ENCODE data around the gene MILR1.

MILR1 gene

GRCh38 chr17:64455993-64456885 lies 7.3 kb downstream of the MILR1 start:
- Histone ChIP-seq H3K27ac (ENCODE audit: extremely low read depth, low read depth, low read length) (no peak overlapping the region), H3K4me3 (ENCODE audit: low read depth, low read length) (no peak overlapping the region), H3K9me3 (ENCODE audit: control insufficient read depth, insufficient read depth, low read depth, low read length) (no peaks in the 10 kb centered on the region), H3K4me1 (ENCODE audit: control insufficient read depth, insufficient read depth, low read length) (no peaks in the 10 kb centered on the region), H3K36me3 (ENCODE audit: control insufficient read depth in 2 of 2, insufficient read depth in 1 of 2, low read length in 2 of 2) (no peaks in the 10 kb centered on the region)
- no peak for TF ChIP-seq YY1 (tag by site-specific recombination; IDR thresholded peaks at IDR 0.05)
- no peak for TF ChIP-seq ZNF350 (tag by site-specific recombination; IDR thresholded peaks at IDR 0.05)
- POLR2A ChIA-PET: interaction anchor here (0.7 to 1.0 kb wide), 2 partner anchors 36 to 49 kb away, joined by 3 read pairs; no protein-coding TSS in a partner anchor
- CTCF ChIA-PET: interaction anchor here (0.6 to 1.2 kb wide), 5 partner anchors 33 to 318 kb away, joined by 3 to 8 read pairs (median 3); no protein-coding TSS in a partner anchor

- no peaks in the 10 kb centered on the region for H3K36me3 ChIP-seq (ENCODE audit: control insufficient read depth in 2 of 2, insufficient read depth in 1 of 2, low read length in 2 of 2)
- no peak overlapping the region for H3K27ac ChIP-seq (ENCODE audit: extremely low read depth, low read depth, low read length)
- H3K4me3 ChIP-seq (ENCODE audit: low read depth, low read length): no peak overlapping the region
- ChIA-PET CTCF (interaction anchor here (1.1 to 1.2 kb wide), 2 partner anchors 38 to 136 kb away, joined by 3 to 8 read pairs; no protein-coding TSS in a partner anchor), POLR2A (interaction anchor here (0.7 kb wide), 1 partner anchor 35 kb away, joined by 3 read pairs; no protein-coding TSS in a partner anchor)
- no peaks in the 10 kb centered on the region for H3K9me3 ChIP-seq (ENCODE audit: control insufficient read depth, insufficient read depth, low read depth, low read length)
- H3K4me1 ChIP-seq (ENCODE audit: control insufficient read depth, insufficient read depth, low read length): no peaks in the 10 kb centered on the region
- no peak for TF ChIP-seq ZNF837 (tag by site-specific recombination; IDR thresholded peaks at IDR 0.05)
- no peak for TF ChIP-seq ZNF18 (tag by site-specific recombination; IDR thresholded peaks at IDR 0.05)
- TF ChIP-seq ZNF626 (tag by site-specific recombination; IDR thresholded peaks at IDR 0.05): no peak
- TF ChIP-seq ZNF449 (tag by site-specific recombination; IDR thresholded peaks at IDR 0.05): no peak
- TF ChIP-seq ZNF394 (tag by site-specific recombination; IDR thresholded peaks at IDR 0.05; ENCODE audit: borderline replicate concordance): no peak
- no peak for TF ChIP-seq ZNF791 (tag by site-specific recombination; IDR thresholded peaks at IDR 0.05)
- TF ChIP-seq ZBTB20 (tag by site-specific recombination; IDR thresholded peaks at IDR 0.05): no peak
- no peak for TF ChIP-seq ZNF623 (tag by site-specific recombination; IDR thresholded peaks at IDR 0.05)
- TF ChIP-seq ZNF366 (tag by site-specific recombination; conservative IDR thresholded peaks at IDR 0.05): no peak
- TF ChIP-seq ZNF707 (tag by site-specific recombination; IDR thresholded peaks at IDR 0.05): no peak
- TF ChIP-seq TRIM28 (IDR thresholded peaks at IDR 0.05; ENCODE audit: borderline replicate concordance, low read length): no peak
- TF ChIP-seq ZNF561 (tag by site-specific recombination; IDR thresholded peaks at IDR 0.05; ENCODE audit: borderline replicate concordance): no peak
- TF ChIP-seq ZNF768 (tag by site-specific recombination; IDR thresholded peaks at IDR 0.05): no peak
- TF ChIP-seq ZNF214 (tag by site-specific recombination; IDR thresholded peaks at IDR 0.05; ENCODE audit: borderline replicate concordance): no peak
- TF ChIP-seq ZNF549 (tag by site-specific recombination; IDR thresholded peaks at IDR 0.05): no peak
- no peak for TF ChIP-seq RBAK (tag by site-specific recombination; IDR thresholded peaks at IDR 0.05)
Observed at GRCh38 chr17:64457156-64457555, 8.2 kb downstream of the MILR1 start.

- POLR2A ChIA-PET: no interaction called here
- Histone ChIP-seq H3K4me3 (ENCODE audit: low read depth, low read length) (no peak overlapping the region), H3K4me1 (ENCODE audit: control insufficient read depth, insufficient read depth, low read length) (no peaks in the 10 kb centered on the region), H3K27ac (ENCODE audit: extremely low read depth, low read depth, low read length) (no peak overlapping the region), H3K36me3 (ENCODE audit: control insufficient read depth in 2 of 2, insufficient read depth in 1 of 2, low read length in 2 of 2) (no peaks in the 10 kb centered on the region), H3K9me3 (ENCODE audit: control insufficient read depth, insufficient read depth, low read depth, low read length) (no peaks in the 10 kb centered on the region)
- TF ChIP-seq GLIS1 (tag by site-specific recombination; IDR thresholded peaks at IDR 0.05) (no peak), SCRT2 (tag by site-specific recombination; IDR thresholded peaks at IDR 0.05) (no peak), ZNF132 (tag by site-specific recombination; IDR thresholded peaks at IDR 0.05; ENCODE audit: borderline replicate concordance) (no peak), ZNF362 (tag by site-specific recombination; IDR thresholded peaks at IDR 0.05) (no peak), BCL11A (tag by site-specific recombination; IDR thresholded peaks at IDR 0.05; ENCODE audit: low read depth) (no peak)
- CTCF ChIA-PET: no interaction called here
Observed at GRCh38 chr17:64458756-64459155, 9.8 kb downstream of the MILR1 start.
